T-helper 1 cell treated with Interleukin-12 subunit alpha and Interleukin-12 subunit beta and Interleukin-4 antibody, amounts not matched to agents 30 μg/mL and 1 μg/mL, for 36 hours (primary cell): ENCODE results near the gene RUBCN.
A peak's percentile ranks its signal among the peaks of the same experiment; 100 is the strongest.

Experiments used
- H3K27ac Mint-ChIP-seq: one replicate; pipeline ENCODE4 v1.8.0; 2021; ENCODE audit warnings: mild to moderate bottlenecking, mixed read lengths
- H3K27me3 Mint-ChIP-seq: one replicate; pipeline ENCODE4 v1.8.0; 2021; ENCODE audit warnings: low read depth, mixed read lengths
- H3K36me3 Mint-ChIP-seq: one replicate; pipeline ENCODE4 v1.8.0; 2021; ENCODE audit warnings: low read depth, mixed read lengths
- H3K4me1 Mint-ChIP-seq: one replicate; pipeline ENCODE4 v1.8.0; 2021; ENCODE audit warnings: low read depth, mixed read lengths
- H3K4me3 Mint-ChIP-seq: one replicate; pipeline ENCODE4 v1.8.0; 2021; ENCODE audit warnings: mild to moderate bottlenecking, moderate library complexity, mixed read lengths
- H3K9me3 Mint-ChIP-seq: one replicate; pipeline ENCODE4 v1.8.0; 2021; ENCODE audit warnings: mixed read lengths

RUBCN gene

GRCh38 chr3:197736491-197737318, at the start of gene RUBCN:
Gene RUBCN, minus strand, starts transcription at chr3:197736904. Its CDS starts 185 bp downstream, at chr3:197736719.
- H3K4me1 Mint-ChIP-seq, result peaks cover 24% of the 10 kb centered on the region
- H3K27me3 Mint-ChIP-seq, result no peaks in the 10 kb centered on the region
- peak within 1 kb of the TSS; percentile 97 for H3K4me3 Mint-ChIP-seq
- peak within 1 kb of the TSS; percentile 97 for H3K27ac Mint-ChIP-seq
- no peaks in the 10 kb centered on the region for H3K36me3 Mint-ChIP-seq
- H3K9me3 Mint-ChIP-seq, result no peaks in the 10 kb centered on the region

- Mint-ChIP-seq H3K4me1 (peaks cover 4% of the 10 kb centered on the region), H3K36me3 (peaks cover 13% of the 10 kb centered on the region), H3K9me3 (no peaks in the 10 kb centered on the region), H3K4me3 (no peak overlapping the region), H3K27ac (no peak overlapping the region), H3K27me3 (no peaks in the 10 kb centered on the region)
These were observed 47.4 kb upstream of the RUBCN start for GRCh38 chr3:197784019-197784585.

DNA sequence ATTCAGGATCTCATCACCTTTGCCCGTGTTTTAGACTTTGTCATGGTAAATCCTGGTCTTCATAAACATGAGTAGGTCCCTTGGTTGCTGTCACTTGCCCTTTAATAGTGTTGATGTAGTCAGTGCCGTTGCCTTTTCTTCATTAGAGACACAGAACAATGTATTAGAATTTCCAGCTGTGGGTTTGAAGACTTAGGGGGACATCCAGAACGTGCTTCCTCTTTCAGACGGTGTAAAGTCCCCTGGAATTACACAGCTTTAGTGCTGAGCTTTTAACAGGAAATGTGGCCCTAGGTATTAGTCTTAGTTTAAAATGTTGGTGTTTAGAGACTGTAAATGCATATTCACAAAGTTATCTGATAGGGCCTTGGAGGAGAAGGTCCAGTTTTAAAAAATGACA, 45.5 kb upstream of the RUBCN start:
- H3K27me3 Mint-ChIP-seq, result no peaks in the 10 kb centered on the region
- no peak overlapping the region for H3K4me3 Mint-ChIP-seq
- no peaks in the 10 kb centered on the region for H3K9me3 Mint-ChIP-seq
- no peak overlapping the region for H3K27ac Mint-ChIP-seq
- peaks cover 4% of the 10 kb centered on the region for H3K4me1 Mint-ChIP-seq
- H3K36me3 Mint-ChIP-seq, result peaks cover 18% of the 10 kb centered on the region

DNA sequence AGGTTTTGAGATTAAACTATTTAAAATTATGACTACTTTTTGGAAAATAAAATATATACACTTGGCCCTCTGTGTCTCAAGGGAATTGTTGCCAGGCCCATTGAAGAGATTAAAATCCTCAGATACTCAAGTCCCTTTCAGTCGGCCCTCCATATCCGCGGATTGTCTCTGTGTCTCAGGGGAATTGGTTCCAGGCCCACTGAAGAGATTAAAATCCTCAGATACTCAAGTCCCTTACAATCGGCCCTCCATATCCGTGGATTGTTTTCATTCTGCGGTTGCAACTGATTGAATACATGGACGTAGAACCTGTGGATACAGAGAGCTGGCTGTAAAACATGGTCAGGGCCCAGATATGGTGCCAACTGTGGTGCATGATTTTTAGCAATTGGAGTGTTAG, 38.6 kb upstream of the RUBCN start:
- H3K4me3 Mint-ChIP-seq, result no peak overlapping the region
- H3K4me1 Mint-ChIP-seq, result no peaks in the 10 kb centered on the region
- peaks cover 36% of the 10 kb centered on the region for H3K36me3 Mint-ChIP-seq
- no peaks in the 10 kb centered on the region for H3K27me3 Mint-ChIP-seq
- H3K27ac Mint-ChIP-seq, result no peak overlapping the region
- H3K9me3 Mint-ChIP-seq, result no peaks in the 10 kb centered on the region

- Mint-ChIP-seq H3K27ac (no peak overlapping the region), H3K4me3 (no peak overlapping the region), H3K9me3 (no peaks in the 10 kb centered on the region), H3K4me1 (no peaks in the 10 kb centered on the region), H3K27me3 (no peaks in the 10 kb centered on the region), H3K36me3 (peaks cover 10% of the 10 kb centered on the region)
These were observed 25.1 kb upstream of the RUBCN start for GRCh38 chr3:197761784-197762183.

GRCh38 chr3:197758512-197758911, 21.8 kb upstream of the RUBCN start:
- Mint-ChIP-seq H3K27ac (no peak overlapping the region), H3K36me3 (peaks cover 7% of the 10 kb centered on the region), H3K27me3 (no peaks in the 10 kb centered on the region), H3K4me3 (no peak overlapping the region), H3K4me1 (peaks cover 11% of the 10 kb centered on the region), H3K9me3 (no peaks in the 10 kb centered on the region)

- Mint-ChIP-seq H3K9me3 (no peaks in the 10 kb centered on the region), H3K36me3 (peaks cover 7% of the 10 kb centered on the region), H3K4me3 (no peak overlapping the region), H3K27ac (no peak overlapping the region), H3K27me3 (no peaks in the 10 kb centered on the region), H3K4me1 (peaks cover 24% of the 10 kb centered on the region)
These were observed 20.0 kb upstream of the RUBCN start for GRCh38 chr3:197756704-197757103.

- Mint-ChIP-seq H3K9me3 (no peaks in the 10 kb centered on the region), H3K27me3 (no peaks in the 10 kb centered on the region), H3K27ac (no peak overlapping the region), H3K4me3 (no peak overlapping the region), H3K36me3 (peaks cover 7% of the 10 kb centered on the region), H3K4me1 (peaks cover 38% of the 10 kb centered on the region)
These were observed 16.6 kb upstream of the RUBCN start for GRCh38 chr3:197753263-197753662.

DNA sequence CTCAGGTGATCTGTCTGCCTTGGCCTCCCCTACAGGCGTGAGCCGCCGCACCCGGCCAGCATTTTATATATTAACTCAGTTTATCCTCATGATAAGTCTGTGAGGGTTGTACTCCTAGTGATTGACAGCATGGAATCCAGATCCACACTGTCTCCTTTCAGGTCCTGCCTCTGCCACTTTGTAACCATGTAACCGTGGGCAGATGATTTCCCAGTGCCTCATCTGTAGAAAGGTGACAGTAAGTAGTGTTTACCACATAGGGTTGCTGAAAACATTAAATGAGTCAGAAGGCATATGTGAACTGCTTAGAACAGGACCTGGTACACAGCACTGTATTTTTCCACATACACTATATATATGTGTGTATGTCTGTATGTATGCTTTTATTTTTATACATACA, 15.4 kb upstream of the RUBCN start:
- H3K9me3 Mint-ChIP-seq, result no peaks in the 10 kb centered on the region
- H3K4me1 Mint-ChIP-seq, result peaks cover 39% of the 10 kb centered on the region
- H3K27ac Mint-ChIP-seq, result peak overlapping the region; percentile 86
- H3K36me3 Mint-ChIP-seq, result peaks cover 7% of the 10 kb centered on the region
- H3K4me3 Mint-ChIP-seq, result peak overlapping the region; percentile 79
- H3K27me3 Mint-ChIP-seq, result peaks cover under 1% of the 10 kb centered on the region

GRCh38 chr3:197750858-197751737, 14.4 kb upstream of the RUBCN start:
- peak overlapping the region; percentile 92 for H3K27ac Mint-ChIP-seq
- peak overlapping the region; percentile 94 for H3K4me3 Mint-ChIP-seq
- no peaks in the 10 kb centered on the region for H3K9me3 Mint-ChIP-seq
- H3K27me3 Mint-ChIP-seq, result peaks cover 4% of the 10 kb centered on the region
- peaks cover 2% of the 10 kb centered on the region for H3K36me3 Mint-ChIP-seq
- H3K4me1 Mint-ChIP-seq, result peaks cover 37% of the 10 kb centered on the region

DNA sequence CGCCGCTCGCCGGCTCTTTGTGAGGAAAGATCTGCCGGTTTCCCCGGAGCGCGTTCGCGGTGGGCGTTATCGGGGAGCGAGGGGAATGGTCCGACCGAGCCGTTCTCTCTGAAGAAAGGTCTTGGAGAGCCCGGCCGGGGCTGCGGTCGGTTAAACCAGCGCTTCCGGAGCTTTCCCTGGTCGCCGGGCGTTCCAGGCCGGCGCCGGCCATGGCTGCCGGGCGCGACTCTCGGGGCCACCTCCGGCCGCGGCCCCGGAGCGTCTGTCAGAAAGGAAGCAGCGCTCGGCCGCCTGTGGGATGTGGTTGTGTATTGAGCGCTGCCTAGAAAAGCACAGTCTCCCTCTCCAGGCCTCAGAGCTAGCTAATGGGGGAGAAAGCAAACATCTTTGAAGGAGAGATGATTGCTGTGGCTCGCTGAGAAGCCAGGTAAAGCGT, 13.7 kb upstream of the RUBCN start:
- Mint-ChIP-seq H3K4me1 (peaks cover 35% of the 10 kb centered on the region), H3K36me3 (no peaks in the 10 kb centered on the region), H3K9me3 (no peaks in the 10 kb centered on the region), H3K27me3 (peaks cover 7% of the 10 kb centered on the region), H3K4me3 (peak overlapping the region; percentile 94), H3K27ac (peak overlapping the region; percentile 92)

DNA sequence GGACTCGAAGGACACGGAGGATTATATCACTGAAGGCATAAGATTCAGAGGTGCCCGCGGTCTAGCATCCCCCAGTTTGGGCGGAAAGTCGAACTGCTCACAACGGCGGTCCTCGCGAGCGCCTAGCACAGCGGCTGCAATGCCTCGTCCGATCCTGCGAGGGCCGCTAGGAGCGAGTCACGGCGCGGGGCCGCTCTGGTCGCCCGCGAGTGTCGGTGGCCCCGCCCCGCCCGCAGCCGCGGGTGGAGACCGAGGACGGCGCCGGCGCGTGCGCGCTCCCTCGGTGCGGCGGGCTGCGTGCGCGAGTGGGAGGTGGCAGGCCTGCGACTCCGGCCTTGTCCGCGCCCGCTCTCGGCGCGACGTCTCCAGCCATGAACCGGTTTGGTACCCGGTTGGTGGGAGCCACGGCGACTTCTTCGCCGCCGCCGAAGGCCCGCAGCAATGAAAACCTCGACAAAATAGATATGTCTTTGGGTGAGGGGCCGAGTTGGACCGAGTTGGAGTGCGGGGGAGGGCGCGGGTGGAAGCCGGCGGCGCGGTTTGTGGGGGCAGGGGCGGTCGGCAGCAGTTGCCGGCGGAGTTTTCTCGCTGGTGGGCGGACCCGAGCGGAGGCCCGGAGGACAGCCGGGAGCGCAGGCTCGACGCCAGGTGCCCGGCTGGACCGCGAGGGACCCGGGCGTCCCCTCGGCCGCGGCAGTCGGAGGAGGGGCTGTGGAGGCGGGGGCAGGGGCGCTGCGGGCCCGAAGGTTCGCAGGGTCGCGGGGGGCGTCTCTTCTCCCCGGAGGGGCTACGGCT, 13.1 kb upstream of the RUBCN start, which contains the start of gene FYTTD1:
Gene FYTTD1 (plus strand): TSS at position 283 of the 795 bp plus-strand sequence. CDS start 89 bp downstream, at position 372.
- Mint-ChIP-seq H3K4me1 (peaks cover 33% of the 10 kb centered on the region), H3K4me3 (peak within 1 kb of the TSS; percentile 97), H3K9me3 (no peaks in the 10 kb centered on the region), H3K36me3 (no peaks in the 10 kb centered on the region), H3K27me3 (peaks cover 7% of the 10 kb centered on the region), H3K27ac (peak within 1 kb of the TSS; percentile 93)

DNA sequence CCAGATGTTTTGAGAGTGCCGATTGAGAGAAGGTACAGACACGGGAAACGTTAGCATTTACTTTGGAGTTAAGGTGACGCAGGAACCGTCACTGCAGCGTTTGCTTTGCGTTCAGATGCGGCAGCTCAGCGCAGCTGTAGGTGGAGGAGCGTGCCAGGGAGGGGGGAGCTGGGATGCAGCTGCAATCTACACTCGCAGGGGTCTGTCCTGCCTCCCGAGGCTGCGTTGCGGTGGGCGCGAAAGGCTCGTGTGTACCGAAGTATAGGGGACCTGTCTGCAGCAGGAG, 12.6 kb upstream of the RUBCN start:
- Mint-ChIP-seq H3K27ac (peak overlapping the region; percentile 93), H3K9me3 (no peaks in the 10 kb centered on the region), H3K4me1 (peaks cover 32% of the 10 kb centered on the region), H3K36me3 (no peaks in the 10 kb centered on the region), H3K4me3 (peak overlapping the region; percentile 97), H3K27me3 (peaks cover 7% of the 10 kb centered on the region)
